Tibial nerve (tissue), 4 donors: Measurements from ENCODE around the gene KCNJ6.

Source experiments
- EP300 ChIP-seq, 2 donors: sonication (generic); formaldehyde crosslinking; IDR thresholded peaks; one replicate each; pipeline ENCODE4 v1.6.1; 2017; ENCODE audit warnings: antibody characterized with exemption in 2 of 2, mild to moderate bottlenecking in 1 of 2
- POLR2A ChIP-seq, 2 donors: fragments of 450-650 bp; IDR thresholded peaks; one replicate each; pipeline ENCODE4 v1.6.1; 2017; ENCODE audit warnings: antibody characterized with exemption in 2 of 2, mild to moderate bottlenecking in 2 of 2, moderate library complexity in 2 of 2
- TF ChIP-seq, protein P1 (sequence below), 5 experiments: fragments of 200-600 bp in 3 of 5; fragments of 450-650 bp in 2 of 5; sonication (generic) in 3 of 5; IDR thresholded peaks; one replicate each; pipeline ENCODE4 v1.5.1; 2016 to 2019; ENCODE audit warnings: antibody characterized with exemption in 5 of 5, mild to moderate bottlenecking in 3 of 5, moderate library complexity in 2 of 5

GRCh38 chr21:37886120-37886519 is 30.1 kb downstream of the KCNJ6 start:
- TF ChIP-seq, protein P1, sequence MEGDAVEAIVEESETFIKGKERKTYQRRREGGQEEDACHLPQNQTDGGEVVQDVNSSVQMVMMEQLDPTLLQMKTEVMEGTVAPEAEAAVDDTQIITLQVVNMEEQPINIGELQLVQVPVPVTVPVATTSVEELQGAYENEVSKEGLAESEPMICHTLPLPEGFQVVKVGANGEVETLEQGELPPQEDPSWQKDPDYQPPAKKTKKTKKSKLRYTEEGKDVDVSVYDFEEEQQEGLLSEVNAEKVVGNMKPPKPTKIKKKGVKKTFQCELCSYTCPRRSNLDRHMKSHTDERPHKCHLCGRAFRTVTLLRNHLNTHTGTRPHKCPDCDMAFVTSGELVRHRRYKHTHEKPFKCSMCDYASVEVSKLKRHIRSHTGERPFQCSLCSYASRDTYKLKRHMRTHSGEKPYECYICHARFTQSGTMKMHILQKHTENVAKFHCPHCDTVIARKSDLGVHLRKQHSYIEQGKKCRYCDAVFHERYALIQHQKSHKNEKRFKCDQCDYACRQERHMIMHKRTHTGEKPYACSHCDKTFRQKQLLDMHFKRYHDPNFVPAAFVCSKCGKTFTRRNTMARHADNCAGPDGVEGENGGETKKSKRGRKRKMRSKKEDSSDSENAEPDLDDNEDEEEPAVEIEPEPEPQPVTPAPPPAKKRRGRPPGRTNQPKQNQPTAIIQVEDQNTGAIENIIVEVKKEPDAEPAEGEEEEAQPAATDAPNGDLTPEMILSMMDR (IDR thresholded peaks at IDR 0.05) = no peak
- TF ChIP-seq EP300 (IDR thresholded peaks at IDR 0.05) (no peak), POLR2A (IDR thresholded peaks at IDR 0.05) (no peak)
